AML-193 (cell line): ENCODE results near the gene SMIM1.
"Not testable (repeated sequence)": the region's sequence is repeated elsewhere in the genome, so short reads cannot be mapped to it uniquely, and the experiment has no call there.

Experiments used
- DNase-seq, 2 experiments: peaks; one replicate each; lab custom pipeline; 2025; lab: John Stamatoyannopoulos, UW

The SMIM1 gene

DNA sequence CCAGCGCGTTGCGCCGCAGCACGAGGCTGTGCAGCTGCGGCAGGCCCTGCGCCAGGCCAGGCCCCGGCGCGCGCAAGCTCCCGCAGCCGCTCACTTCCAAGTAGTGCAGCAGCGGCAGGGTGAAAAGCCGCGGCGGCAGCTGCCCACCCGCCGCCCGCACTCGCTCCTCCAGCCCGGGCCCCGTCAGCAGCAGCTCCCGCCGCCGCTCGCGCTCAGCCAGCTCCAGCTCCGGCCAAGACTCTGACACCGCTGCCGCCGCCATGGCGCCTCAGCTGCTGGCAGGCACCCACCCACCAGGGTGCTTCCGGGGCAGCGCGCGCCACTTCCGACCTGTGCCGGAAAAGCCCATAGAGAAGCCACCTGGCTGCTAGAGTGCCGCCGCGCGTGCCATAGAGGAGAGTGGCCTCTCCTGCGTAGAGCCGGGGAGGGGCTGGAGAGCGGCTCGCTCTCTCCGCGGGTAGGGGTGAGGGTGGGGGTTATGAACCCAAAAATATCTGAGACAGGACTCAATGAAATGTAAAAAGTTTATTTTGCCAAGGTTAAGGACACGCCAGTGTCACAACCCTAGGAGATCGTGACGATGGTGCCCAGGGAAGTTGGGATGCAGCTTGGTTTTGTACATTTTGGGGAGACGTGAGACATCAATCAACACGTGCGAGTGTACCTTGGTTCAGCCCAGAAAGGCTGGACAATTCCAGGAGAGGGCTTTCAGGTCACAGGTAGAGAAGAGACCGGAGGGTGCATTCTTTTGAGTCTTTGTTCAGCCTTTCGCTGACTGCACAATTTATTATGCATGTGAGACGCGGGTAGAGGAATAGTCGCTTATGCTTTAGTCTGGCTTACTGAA, 23.9 kb downstream of the SMIM1 start, which contains the start of gene LRRC47:
Gene LRRC47, minus strand, starts transcription at position 284 of the 847 bp plus-strand sequence. Its CDS starts 22 bp downstream, at position 262.
- peak; percentile 79 to 84 for DNase-seq

DNA sequence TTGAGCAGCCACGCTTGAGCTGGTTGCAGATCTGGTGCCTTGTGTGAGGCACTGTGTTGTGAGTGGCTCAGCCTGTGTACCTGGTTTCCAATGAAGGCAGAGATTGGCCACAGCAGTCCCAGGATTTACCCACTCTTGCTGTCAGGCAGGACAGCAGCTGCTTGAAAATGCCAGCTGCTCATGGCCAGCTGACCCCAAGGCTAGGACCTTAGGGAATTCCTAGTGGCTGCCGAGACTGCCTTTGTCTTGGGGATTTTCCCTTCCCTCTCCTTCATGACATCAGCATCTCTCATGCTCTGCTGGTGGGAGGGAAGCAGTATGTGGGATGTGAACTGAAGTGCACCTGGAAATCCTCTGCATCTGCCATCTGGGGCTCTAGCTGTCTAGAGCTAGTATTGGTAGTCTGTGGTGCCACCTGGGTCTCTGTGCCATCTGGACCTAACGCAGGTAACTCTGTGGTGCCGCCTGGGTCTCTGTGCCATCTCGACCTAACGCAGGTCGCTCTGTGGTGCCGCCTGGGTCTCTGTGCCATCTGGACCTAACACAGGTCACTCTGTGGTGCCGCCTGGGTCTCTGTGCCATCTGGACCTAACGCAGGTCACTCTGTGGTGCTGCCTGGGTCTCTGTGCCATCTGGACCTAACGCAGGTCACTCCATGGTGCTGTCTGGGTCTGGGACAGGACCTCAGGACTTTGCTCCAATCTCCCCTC, 27.6 kb downstream of the SMIM1 start:
- no peak for DNase-seq

DNA sequence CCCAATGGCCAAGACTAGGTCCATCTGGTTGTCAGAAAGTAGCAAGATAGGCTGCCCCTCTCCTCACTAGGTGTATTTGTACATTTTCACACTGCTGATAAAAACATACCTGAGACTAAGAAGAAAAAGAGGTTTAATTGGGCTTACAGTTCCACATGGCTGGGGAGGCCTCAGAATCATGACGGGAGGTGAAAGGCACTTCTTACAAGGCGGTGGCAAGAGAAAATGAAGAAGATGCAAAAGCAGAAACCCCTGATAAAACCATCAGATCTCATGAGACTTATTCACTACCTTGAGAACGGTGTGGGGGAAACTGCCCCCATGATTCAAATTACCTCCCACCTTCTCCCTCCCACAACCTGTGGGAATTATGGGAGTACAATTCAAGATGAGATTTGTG, 28.2 kb downstream of the SMIM1 start:
- DNase-seq, result not testable (repeated sequence)

DNA sequence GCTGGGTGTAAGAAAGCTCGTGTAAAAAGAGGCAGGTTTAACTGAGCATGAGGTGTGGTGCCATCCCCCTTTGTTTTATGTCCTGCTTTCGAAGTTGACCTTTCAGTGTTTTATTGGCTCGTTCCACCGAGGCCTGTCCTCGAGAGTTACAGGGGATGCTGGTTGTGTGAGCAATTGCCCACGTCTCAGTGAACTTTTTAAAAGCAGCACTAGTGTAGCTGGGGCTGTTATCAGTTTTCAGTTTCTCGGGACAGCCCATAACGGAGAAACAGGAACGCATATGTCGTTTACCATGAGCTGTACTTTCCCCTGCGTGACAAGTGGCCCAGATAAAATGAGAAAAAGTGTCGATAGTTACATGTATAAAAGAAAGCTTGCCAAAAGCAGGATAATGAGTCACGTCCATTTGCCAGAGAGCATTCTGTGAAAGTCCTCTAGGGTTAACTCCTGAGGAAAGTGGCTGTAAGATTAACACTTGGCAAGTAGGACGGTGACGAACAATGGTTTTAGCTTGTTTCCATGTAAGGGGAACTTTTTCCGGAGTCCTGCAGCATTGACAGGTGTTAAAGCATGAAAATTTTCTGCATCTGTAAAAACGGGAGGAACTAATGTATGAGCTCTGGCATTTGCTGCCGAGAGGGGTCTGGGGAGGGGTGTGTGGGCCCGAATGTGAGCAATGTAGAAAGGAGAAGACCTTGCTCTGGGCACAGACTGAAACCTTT, 31.5 kb downstream of the SMIM1 start:
- no peak for DNase-seq

DNA sequence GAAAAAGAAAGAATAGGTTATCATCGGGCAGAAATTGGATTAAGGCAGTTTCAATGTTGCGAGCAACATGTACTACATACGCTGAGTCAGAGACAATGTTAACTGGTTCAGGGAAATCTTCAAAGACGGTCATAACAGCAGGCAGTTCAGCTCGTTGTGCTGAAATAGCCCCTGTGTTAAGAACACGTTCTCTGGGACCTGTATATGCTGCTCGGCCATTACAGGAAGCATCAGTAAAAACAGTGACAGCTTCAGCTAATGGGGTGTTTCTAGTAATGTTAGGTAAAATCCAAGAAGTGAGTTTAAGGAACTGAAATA, 32.0 kb downstream of the SMIM1 start:
- not testable (repeated sequence) for DNase-seq

DNA sequence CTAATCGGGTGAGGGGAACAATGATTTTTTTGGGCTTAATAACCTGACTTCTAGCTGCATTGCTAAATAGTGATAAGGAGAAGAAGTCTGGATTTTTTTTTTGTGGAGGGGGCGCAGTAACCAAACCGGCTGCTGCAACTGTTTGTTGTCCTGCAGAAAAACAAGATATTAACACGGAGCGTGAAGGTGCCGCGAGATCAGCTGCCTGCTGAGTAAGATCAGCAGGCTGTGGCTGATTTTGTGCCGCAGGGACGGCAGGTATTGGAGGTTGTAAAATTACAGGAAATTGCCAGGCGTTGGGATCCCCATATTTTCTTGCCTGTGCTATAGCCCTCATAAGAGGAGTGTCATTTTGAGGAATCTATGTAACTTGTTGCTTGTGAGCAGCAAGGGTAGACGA, 32.5 kb downstream of the SMIM1 start:
- DNase-seq, result no peak

DNA sequence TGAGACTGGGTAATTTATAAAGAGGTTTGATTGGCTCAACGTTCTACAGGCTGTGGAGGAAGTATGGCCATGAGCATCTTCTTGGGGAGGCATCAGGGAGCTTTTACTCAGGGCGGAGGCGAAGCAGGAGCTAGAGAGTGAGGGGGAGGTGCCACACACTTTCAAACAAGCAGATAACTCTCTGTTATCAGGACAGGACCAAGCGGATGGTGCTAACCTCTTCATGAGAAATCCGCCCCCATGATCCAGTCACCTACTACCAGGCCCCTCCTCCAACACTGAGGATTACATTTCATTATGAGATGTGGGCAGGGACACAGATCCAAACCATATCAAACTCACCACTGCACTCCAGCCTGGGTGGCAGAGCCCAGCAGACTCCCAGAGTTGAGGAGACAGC, 35.2 kb downstream of the SMIM1 start:
- no peak for DNase-seq

DNA sequence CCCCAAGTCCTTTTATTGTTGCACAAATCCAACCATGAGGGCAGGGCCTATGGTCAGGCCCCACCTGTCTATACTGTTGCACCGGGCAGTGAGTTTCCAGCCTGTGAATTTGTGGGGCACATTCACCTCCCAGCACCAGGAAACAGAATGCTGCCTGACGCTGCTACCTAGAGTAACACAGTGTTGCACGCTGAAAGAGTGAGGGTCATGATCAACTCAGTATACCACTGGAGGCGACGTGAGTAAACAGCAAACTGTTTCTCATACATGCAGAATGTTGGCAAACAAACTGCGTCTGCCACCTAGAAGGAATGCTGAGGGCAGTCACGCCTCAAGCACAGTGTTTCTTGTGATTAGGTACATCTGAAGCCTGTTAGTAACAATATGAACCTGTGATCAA, 37.1 kb downstream of the SMIM1 start:
- no peak for DNase-seq

DNA sequence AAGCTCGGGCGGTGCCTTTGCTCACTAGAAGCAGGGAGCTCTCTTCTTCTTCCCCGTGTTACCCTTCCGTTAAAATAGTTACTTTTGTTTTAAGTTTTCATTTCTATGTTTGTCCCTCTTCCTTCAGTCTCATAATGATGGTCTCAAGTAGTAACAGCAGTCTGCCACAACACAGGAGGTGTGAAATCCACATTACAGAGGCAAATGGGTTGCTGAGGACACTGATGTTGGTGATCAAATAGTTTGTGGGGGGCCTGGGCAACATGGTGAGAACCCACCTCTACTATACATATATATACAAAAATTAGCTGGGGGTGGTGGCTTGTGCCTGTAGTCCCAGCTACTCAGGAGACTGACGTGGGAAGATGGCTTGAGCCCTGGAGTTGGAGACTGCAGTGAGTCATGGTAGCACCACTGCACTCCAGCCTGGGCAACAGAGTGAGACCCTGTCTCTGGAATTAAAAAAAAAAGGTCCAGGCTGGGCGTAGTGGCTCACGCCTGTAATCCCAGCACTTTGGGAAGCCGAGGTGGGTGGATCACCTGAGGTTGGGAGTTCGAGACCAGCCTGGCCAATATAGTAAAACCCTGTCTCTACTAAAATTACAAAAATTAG, 37.7 kb downstream of the SMIM1 start:
- DNase-seq, result not testable (repeated sequence)

DNA sequence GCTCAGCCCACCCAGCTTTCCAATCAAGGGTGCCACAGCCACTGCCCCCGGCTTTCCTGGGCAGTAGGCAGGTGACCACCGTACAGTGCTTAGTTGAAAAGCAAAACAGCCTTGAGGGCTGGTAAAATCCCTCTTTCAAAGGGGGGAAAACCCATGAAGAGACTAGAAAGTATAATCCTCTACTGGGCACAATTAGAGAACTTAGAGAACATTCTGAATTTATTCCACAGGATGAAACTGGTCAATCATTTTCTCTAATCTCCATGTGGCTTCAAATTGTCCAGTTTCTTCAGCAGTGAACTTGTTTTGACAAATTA, 39.0 kb downstream of the SMIM1 start:
- no peak for DNase-seq

DNA sequence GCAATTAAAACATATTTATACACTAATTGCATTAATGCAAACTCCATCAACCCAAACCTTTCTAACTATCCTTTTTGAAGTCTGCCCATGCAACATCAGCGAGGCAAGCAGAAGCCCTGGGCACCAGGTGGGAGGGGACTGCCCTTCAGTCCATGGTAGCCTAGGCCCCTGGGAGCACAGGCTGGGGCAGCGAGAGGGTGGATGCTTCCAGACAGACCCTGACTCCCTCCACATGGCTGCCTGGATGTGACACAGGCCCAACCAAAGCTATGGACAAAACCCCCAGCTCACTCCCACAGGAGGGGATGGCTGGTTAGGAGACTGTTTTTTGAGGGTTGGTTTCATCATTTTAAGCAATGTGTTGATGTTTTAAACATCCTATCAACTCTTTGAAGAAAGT, 41.5 kb downstream of the SMIM1 start:
- no peak for DNase-seq

DNA sequence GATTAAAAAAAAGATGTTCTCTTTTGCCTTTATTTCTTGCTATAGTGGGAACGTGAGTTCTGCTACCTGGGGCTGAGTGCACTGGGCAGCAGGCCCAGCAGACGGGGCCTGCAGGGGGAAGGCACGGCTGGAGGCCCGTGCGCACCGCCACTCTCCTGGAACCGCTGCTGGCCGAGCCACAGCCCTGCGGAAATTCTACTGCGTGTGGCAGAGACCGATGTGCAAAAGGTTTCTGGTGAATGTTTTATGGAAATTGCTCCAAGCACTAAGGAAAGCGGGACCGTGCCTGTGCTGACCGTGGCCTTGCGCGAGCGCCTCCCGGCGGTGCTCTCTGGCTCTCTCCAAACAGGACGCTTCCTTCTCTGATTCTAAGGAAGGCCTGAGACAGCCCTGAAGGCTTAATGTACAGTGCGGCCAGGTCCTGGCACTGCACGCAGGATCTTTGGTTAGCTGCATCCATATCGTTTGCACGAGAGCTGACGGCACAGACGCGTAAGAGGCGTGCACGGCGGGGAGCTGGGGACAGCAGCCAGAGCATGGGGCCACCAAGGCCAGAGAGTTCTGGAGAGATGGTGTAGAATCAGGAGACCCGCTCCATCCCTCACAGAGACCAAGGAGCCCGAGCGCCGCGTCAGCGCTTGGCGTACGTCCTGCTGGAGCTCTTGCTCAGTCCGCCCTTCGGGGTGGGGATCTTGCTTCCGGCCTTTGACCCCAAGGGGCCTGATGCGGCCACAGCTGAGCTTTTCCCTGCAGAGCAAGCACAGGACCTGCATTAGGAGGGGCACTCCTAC, 42.4 kb downstream of the SMIM1 start:
- no peak for DNase-seq

DNA sequence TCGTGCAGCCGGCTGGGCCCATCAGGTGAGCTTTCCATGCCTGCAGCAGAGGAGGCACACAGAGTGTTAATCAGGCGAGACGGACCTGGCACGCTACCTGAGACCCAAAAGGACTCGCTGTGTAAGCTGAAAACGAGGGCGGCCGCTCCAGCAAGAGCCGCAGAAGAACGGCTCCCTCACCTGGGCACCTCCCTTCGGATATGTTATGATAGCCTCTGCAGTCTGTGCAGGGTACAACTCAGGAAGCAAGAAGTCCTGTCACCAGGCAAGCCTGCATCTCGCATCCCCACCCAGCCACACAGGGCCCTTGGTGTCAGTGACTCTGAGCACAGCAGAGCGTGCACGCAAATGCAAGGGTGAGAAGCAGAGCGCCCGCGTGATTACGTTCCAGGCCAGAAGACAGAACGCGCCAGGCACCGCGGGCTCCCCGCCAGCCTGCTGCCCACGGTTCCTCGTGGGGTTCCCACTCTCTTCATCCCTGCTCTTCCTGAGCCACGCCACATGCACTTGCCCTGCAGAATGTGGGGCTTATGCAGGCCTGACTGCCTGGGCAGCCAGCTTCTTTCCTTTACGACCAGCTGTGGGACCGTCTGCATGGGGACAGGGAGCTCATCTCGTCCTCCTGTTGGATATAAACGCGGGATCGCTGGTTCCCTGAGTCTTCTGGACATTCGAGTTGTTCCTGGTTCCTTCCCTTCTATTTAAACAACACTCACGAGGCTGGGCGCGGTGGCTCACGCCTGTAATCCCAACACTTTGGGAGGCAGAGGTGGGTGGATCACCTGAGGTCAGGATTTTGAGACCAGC, 44.0 kb downstream of the SMIM1 start:
- no peak for DNase-seq

DNA sequence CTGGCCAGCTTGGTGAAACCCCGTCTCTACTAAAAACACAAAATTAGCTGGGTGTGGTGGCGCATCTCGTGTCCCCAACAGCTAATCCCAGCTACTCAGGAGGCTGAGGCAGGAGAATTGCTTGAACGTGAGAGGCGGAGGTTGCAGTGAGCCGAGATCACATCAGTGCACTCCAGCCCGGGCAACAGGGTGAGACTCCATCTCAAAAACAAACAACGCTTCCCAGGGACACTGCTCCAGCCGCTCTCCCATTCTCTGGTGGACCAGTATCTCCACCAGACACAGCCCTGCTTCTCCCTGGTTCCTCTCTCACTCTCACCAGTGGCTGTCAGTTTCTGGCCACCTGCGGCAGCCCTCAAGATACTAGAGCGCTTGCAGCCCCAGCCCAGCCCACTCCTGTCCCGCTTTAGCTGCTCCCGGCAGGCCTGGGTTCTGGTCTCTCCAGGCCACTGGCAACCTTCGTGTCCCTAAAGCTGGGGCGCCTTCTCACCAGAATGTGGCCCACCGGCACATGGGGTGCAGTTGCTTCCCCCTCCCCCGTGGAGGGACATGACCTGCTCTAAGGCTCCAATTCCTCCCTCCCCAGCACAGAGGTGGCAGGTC, 44.7 kb downstream of the SMIM1 start:
- no peak for DNase-seq

DNA sequence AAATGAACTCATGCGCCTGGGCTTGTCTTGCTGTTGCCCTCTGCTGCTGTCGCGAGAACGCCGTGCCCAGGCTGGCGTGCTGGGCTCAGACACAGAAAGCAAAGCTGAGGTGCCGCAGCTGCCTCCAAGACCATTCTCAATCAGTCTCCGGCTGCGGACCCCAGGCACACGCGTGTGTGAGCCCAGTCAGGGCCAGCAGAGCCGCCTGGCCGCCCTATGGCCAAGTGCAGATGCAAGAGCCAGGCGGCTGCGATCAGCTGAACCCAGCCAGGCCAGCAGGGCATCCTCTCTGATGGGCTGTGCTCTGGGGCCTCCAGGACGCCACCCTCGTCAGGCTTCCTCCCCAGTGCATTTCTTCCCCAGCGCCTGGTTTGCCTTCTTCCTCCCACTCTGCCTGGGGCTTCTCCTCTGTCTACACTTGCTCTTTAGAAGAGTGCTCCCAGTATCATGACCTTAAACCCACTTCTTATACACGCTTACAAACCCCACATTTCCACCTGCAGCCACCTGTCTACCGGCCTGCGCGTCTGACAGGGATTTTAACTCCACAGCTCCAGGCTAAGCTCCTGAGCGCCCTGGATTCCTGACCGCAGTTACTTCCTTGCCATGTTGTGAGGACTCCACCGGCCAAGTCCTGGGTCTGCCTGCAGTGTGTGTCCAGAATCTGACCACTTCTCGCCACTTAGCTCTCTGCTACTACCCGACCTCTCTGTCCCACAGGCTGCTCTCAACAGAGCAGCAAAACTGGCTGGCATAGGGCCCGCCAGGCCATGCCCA, 45.5 kb downstream of the SMIM1 start:
- no peak for DNase-seq

DNA sequence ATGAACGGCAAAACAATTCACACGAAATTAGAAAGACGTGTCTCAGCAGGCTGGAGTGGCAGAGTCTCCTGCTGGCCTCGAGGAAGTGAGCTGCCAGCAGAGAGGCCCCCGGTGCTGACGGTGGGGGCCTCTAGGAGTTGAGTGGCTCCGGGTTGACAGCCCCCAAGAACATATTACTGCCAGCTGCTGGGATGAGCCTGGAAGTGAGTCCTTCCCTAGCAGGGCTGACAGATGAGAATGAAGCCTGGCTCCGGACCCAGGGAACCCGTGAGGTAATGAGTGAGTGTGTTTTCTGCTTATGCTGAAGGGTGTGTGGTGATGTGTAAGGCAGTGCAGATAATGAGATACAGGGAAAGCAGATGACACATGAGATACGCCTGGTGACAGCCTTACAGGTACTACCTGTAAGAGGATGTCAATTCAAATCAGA, 47.2 kb downstream of the SMIM1 start:
- DNase-seq, result no peak

DNA sequence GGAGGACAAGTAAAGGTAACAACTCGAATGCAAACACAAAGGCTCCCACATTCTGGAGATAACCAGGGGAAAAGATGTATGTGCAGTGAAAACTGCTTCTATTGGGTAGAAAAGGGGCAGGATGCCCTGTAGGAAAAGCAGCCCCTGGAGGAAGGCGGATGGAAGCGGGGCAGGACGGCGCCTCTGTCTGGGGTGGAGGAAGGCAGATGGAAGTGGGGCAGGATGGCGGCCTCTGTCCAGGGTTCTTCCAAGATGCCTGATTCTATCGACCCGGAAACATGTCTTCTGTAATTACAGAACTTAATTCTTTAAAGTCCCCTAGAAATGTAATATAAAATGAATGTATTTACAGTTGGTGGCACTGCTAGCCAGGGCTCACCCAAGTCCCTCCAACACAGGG, 47.8 kb downstream of the SMIM1 start:
- DNase-seq, result no peak

DNA sequence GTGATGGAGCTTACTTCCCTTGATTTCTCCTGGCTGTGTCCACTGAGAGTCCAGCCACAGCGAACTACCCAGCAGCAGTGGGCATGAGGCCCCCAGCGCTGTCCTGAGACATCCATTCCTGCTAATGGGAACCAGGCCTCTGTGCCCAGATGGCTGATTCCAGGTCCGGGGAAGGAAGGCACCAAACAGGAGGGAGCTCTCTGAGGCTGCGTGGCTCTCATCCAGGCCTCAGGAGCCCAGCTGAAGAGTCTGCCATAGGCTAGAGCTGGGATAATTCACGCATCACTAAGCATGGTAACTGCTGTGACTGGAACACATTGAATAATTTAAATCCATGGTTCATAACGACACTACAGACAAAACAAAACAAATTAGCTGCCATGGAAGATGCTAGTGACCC, 48.5 kb downstream of the SMIM1 start:
- DNase-seq, result no peak

DNA sequence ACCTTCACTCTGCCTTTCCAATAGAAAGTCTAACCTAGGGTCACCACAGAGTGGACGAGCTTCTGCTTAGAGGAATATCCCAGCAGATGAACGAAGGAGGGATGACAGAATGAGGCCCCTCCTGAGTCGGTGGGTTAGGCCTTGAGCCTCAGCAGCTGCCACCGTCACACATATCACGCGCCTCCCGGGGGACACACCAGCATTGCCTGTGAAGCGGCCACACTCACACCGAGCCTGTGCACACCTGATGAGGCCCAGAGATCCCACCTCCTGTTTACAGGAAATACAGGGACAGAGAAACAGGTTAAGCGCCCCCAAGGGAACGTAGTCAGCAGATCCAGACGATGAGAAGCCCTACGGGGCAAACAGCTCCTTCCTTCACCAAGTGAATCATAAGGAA, 48.9 kb downstream of the SMIM1 start:
- no peak for DNase-seq

DNA sequence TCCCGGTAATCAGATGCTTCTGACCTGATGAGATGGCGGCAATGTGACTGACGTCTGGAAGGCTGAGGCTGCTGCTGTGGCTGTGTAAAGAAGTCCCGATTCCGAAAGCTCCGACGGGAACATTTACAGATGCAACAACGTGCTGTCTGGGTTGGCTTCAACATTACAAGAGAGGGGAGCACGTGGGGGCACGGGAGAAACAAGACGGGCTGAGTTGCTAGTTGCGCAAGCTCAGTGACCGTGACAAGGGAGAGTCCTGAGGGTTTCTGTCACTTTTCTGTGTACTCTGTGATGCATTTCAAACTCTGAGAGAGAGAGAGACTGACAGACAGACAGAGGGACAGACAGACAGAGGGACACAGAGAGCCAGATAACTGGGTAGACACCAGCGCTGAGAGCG, 49.4 kb downstream of the SMIM1 start:
- DNase-seq, result no peak
